Esophagus muscularis mucosa (tissue), 4 donors: ENCODE measurements around the gene IGFALS. TPM values are rescaled to one million over a fixed set of nuclear protein-coding genes. Genes with fewer than 3 reads are reported as not detected.

Source experiments
- DNase-seq: peaks from one replicate; pipeline ENCODE4 v3.0.0-alpha.2; 2017; ENCODE audit errors: extremely low spot score
- H3K27ac ChIP-seq, 4 donors: fragments of 200-600 bp; sonication (generic); replicated peaks in 1 of 4; 1 replicate in 3 of 4; 2 replicates in 1 of 4; pipeline ENCODE4 v1.5.1; 2016 to 2019; ENCODE audit warnings: mild to moderate bottlenecking in 1 of 4
- H3K27me3 ChIP-seq, 4 donors: fragments of 200-600 bp; sonication (generic); one replicate each; pipeline versions ENCODE4 v1.5.1 to v1.6.0; 2016 to 2019
- H3K36me3 ChIP-seq, 4 donors: fragments of 200-600 bp; sonication (generic); one replicate each; pipeline ENCODE4 v1.5.1; 2016 to 2019
- H3K4me1 ChIP-seq, 4 donors: fragments of 200-600 bp; sonication (generic); one replicate each; pipeline ENCODE4 v1.5.1; 2016 to 2019
- H3K4me3 ChIP-seq, 4 donors: fragments of 200-600 bp; sonication (generic); 1 replicate in 2 of 4; 2 replicates in 2 of 4; pipeline ENCODE4 v1.5.1; 2016 to 2019; ENCODE audit warnings: mild to moderate bottlenecking in 4 of 4, moderate library complexity in 1 of 4
- H3K9me3 ChIP-seq, 4 donors: fragments of 200-600 bp; sonication (generic); 1 replicate in 3 of 4; 2 replicates in 1 of 4; pipeline ENCODE4 v1.5.1; 2016 to 2019
- CTCF ChIP-seq, 3 experiments: fragments of 200-600 bp in 2 of 3; fragments of 450-650 bp in 1 of 3; sonication (generic) in 2 of 3; IDR thresholded peaks; one replicate each; pipeline ENCODE4 v1.5.1; 2017 to 2019; ENCODE audit warnings: antibody characterized with exemption in 3 of 3, mild to moderate bottlenecking in 2 of 3, moderate library complexity in 1 of 3
- EP300 ChIP-seq: sonication (generic); formaldehyde crosslinking; IDR thresholded peaks from one replicate; pipeline ENCODE4 v1.6.1; 2017; ENCODE audit warnings: antibody characterized with exemption
- POLR2A ChIP-seq: fragments of 450-650 bp; IDR thresholded peaks from one replicate; pipeline ENCODE4 v1.6.1; 2017; ENCODE audit warnings: antibody characterized with exemption, moderate library complexity, mild to moderate bottlenecking, low read depth
- POLR2AphosphoS5 ChIP-seq, 2 donors: sonication (generic); formaldehyde crosslinking; IDR thresholded peaks; one replicate each; pipeline ENCODE4 v1.6.1; 2017; ENCODE audit warnings: antibody characterized with exemption in 2 of 2
- WGBS: methylation state at CpG from one replicate; pipeline ENCODE4 v1.1.5; 2018; 5-methylcytosine and 5-hydroxymethylcytosine counted together
- intact Hi-C: fragments of 100-400 bp; cut with DNase I; formaldehyde crosslinking; loops from one replicate; pipeline ENCODE4 v1.15.1; 2023
- total RNA-seq, 4 donors: library from RNA; depleted of rRNA; stranded (reverse); fragments of >200 nt; gene quantifications; one replicate each; pipeline versions ENCODE4 v1.1.0 to v1.2.1, GENCODE V29; 2016

Gene IGFALS
- total RNA-seq, 4 donors from 2014 or later: 0.45 to 0.75 TPM; not detected in 2

- no peaks in the 10 kb centered on the region for H3K9me3 ChIP-seq
- WGBS: 90% methylated on average over 15 of the region's 24 CpGs
- no peak for TF ChIP-seq CTCF (IDR thresholded peaks at IDR 0.05)
- TF ChIP-seq POLR2A: no peak
- TF ChIP-seq EP300: no peak
- TF ChIP-seq POLR2AphosphoS5 (IDR thresholded peaks at IDR 0.05): no peak
- no peak for DNase-seq
- peaks cover 26 to 35% (median 31%) of the 10 kb centered on the region in 4 donors for H3K4me1 ChIP-seq
- H3K36me3 ChIP-seq: peaks cover 47 to 65% (median 60%) of the 10 kb centered on the region in 4 donors
- H3K27ac ChIP-seq: no peak overlapping the region
- intact Hi-C loops: loop anchor here (5.0 kb wide), 1 partner anchor 35 kb away; no protein-coding TSS in a partner anchor
- H3K27me3 ChIP-seq: no peaks in the 10 kb centered on the region
- no peak overlapping the region for H3K4me3 ChIP-seq
Observed at GRCh38 chr16:1821861-1822611, 28.5 kb upstream of the IGFALS start.

- TF ChIP-seq EP300 (no peak), POLR2AphosphoS5 (IDR thresholded peaks at IDR 0.05) (no peak), CTCF (IDR thresholded peaks at IDR 0.05) (no peak), POLR2A (no peak)
- H3K27me3 ChIP-seq: no peaks in the 10 kb centered on the region
- H3K36me3 ChIP-seq: peaks cover 56 to 76% (median 71%) of the 10 kb centered on the region in 4 donors
- peaks cover 25 to 34% (median 29%) of the 10 kb centered on the region in 4 donors for H3K4me1 ChIP-seq
- 87% methylated on average over 9 of the region's 12 CpGs for WGBS
- H3K27ac ChIP-seq: no peak overlapping the region
- DNase-seq: no peak
- H3K9me3 ChIP-seq: no peaks in the 10 kb centered on the region
- no peak overlapping the region for H3K4me3 ChIP-seq
- intact Hi-C loops: loop anchor here (5.0 kb wide), 1 partner anchor 34 kb away; no protein-coding TSS in a partner anchor
Observed at GRCh38 chr16:1820946-1821290, 27.4 kb upstream of the IGFALS start.

GRCh38 chr16:1820096-1820945 is 26.8 kb upstream of the IGFALS start:
- Histone ChIP-seq H3K27ac (no peak overlapping the region), H3K9me3 (no peaks in the 10 kb centered on the region), H3K27me3 (no peaks in the 10 kb centered on the region), H3K36me3 (peaks cover 56 to 82% (median 76%) of the 10 kb centered on the region in 4 donors), H3K4me1 (peaks cover 19 to 28% (median 24%) of the 10 kb centered on the region in 4 donors), H3K4me3 (no peak overlapping the region)
- DNase-seq: no peak
- intact Hi-C loops: loop anchor here (5.0 kb wide), 1 partner anchor 33 kb away; no protein-coding TSS in a partner anchor
- 92% methylated on average over 18 of the region's 25 CpGs for WGBS
- no peak for TF ChIP-seq POLR2A
- TF ChIP-seq POLR2AphosphoS5 (IDR thresholded peaks at IDR 0.05): no peak
- TF ChIP-seq EP300: no peak
- no peak for TF ChIP-seq CTCF (IDR thresholded peaks at IDR 0.05)

DNA sequence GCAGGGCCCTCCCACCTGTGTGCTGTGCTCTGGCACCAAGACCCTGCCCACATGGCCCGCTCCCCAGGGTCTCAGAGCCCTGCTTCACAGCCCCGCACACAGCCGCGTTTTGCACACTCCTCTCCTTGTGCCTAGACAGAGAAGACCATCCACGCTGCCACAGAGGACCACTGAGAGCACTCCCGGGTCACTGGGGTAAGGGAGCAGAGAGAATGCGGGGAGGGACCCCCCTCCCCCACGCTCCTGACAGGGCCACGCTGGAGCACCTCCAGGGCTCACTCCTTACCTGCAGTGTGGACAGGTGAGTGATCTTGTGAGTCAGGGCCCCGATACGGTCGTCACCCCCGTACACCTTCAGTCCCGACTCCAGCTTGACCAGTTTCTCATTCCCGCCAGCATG is 26.1 kb upstream of the IGFALS start:
- Histone ChIP-seq H3K36me3 (peaks cover 56 to 89% (median 81%) of the 10 kb centered on the region in 4 donors), H3K27me3 (no peaks in the 10 kb centered on the region), H3K9me3 (no peaks in the 10 kb centered on the region), H3K4me1 (peaks cover 11 to 21% (median 16%) of the 10 kb centered on the region in 4 donors), H3K27ac (no peak overlapping the region), H3K4me3 (no peak overlapping the region)
- DNase-seq: no peak
- TF ChIP-seq CTCF (IDR thresholded peaks at IDR 0.05) (no peak), POLR2AphosphoS5 (IDR thresholded peaks at IDR 0.05) (no peak), EP300 (no peak), POLR2A (no peak)
- intact Hi-C loops: loop anchor here (5.0 kb wide), 1 partner anchor 32 kb away; no protein-coding TSS in a partner anchor
- 93% methylated on average over 9 of the region's 15 CpGs for WGBS
